Measurements from ENCODE around the gene SLAIN1. TPM values are rescaled to one million over a fixed set of nuclear protein-coding genes. Genes with fewer than 3 reads are reported as not detected.
A peak's percentile ranks its signal among the peaks of the same experiment; 100 is the strongest.

SLAIN1 gene
- total and polyA plus RNA-seq, 7 donors: 0.69 to 19.3 (median 6.5) TPM

DNA sequence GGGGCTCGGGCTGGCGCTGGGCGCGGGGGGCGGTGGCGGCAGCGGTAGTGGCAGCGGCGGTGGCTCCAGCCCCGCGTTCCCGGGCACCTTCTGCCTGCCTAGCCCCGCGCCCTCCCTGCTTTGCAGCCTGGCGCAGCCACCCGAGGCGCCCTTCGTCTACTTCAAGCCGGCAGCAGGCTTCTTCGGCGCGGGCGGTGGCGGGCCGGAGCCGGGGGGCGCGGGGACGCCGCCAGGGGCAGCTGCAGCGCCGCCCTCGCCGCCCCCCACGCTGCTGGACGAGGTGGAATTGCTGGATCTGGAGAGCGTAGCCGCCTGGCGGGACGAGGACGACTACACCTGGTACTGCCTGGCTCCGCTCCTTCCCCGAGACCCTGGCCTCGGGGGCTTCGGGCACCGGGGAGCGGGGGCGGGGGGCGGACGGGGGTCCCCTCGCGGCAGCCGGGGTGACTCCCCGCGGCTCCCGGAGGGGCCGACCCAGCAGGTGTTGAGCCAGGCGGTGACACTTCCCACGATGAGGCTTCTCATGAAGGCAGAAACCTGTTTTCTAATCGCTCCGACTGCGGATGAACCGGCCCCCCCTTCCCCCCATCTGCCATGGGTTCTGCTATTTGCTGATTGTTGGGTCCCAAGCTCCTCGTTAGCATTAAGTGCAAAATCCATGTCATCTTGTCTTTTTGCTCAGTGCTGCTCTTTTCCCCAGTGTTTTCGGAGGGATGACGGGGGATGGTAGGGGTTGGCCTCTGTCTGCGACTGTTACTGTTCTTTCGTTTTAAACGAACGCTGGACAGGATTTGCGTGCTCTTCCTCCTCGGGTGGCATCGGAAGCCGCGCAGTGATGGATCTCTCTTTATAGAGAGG lies 943 bp downstream of the SLAIN1 start:
- H3K36me3 ChIP-seq: no peaks in the 10 kb centered on the region
- WGBS, 2 donors: 1% methylated on average over 75 of the region's 75 CpGs
- peak; percentile 62 for DNase-seq
- peak in 2 of 4 donors; percentile 14 to 41 for TF ChIP-seq POLR2AphosphoS5 (IDR thresholded peaks at IDR 0.05)
- no peak for TF ChIP-seq POLR2A (IDR thresholded peaks at IDR 0.05)
- H3K27me3 ChIP-seq: no peaks in the 10 kb centered on the region
- no peaks in the 10 kb centered on the region for H3K9me3 ChIP-seq
- H3K4me1 ChIP-seq: peaks cover 0 to 20% (median 12%) of the 10 kb centered on the region in 4 donors
- peak overlapping the region in 3 of 4 donors; percentile 19 to 74 (median 74) for H3K27ac ChIP-seq
- H3K4me3 ChIP-seq: peak overlapping the region; percentile 56 to 94 (median 82)
- intact Hi-C loops (cut with DNase I): loop anchor here (5.0 to 10.0 kb wide), 2 partner anchors 54 to 1054 kb away; no protein-coding TSS in a partner anchor

DNA sequence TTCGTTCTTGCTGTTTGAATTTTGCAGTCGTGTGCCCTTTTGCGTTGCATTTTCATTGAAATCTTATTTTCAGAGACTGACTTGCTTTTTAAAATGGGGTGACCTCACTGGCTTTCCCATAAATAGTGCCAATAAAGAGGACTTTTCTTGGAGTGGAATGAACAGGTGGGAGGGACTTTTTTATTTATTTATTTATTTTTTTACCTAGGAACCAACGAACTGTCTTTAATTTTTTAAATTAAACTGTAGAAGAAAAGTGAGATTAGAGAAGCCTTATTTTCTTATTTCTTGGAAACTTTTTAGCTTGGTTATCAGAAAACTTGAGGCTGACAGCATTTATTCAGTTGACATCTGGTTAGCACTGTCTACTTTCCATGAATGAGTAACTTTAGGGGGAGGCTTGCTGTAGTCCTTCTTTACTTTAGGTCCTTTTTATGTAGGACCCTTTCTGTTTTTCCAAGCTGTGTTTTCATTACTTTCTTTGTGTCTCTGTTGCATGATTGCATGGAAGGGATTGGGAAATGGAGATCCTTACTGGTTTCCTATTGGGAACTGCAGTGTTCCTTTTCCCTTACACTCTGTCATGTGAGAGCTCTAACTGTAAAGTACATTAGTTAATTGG lies 1.7 kb downstream of the SLAIN1 start:
- no peaks in the 10 kb centered on the region for H3K9me3 ChIP-seq
- H3K4me3 ChIP-seq: peak overlapping the region; percentile 56 to 94 (median 82)
- H3K27me3 ChIP-seq: no peaks in the 10 kb centered on the region
- no peaks in the 10 kb centered on the region for H3K36me3 ChIP-seq
- peak overlapping the region in 1 of 4 donors; percentile 74 for H3K27ac ChIP-seq
- 1 to 2% methylated on average over 4 of the region's 4 CpGs for WGBS, 2 donors
- peaks cover 0 to 20% (median 12%) of the 10 kb centered on the region in 4 donors for H3K4me1 ChIP-seq
- intact Hi-C loops (cut with DNase I): loop anchor here (5.0 to 10.0 kb wide), 2 partner anchors 53 to 1054 kb away; no protein-coding TSS in a partner anchor
- TF ChIP-seq, protein P1, sequence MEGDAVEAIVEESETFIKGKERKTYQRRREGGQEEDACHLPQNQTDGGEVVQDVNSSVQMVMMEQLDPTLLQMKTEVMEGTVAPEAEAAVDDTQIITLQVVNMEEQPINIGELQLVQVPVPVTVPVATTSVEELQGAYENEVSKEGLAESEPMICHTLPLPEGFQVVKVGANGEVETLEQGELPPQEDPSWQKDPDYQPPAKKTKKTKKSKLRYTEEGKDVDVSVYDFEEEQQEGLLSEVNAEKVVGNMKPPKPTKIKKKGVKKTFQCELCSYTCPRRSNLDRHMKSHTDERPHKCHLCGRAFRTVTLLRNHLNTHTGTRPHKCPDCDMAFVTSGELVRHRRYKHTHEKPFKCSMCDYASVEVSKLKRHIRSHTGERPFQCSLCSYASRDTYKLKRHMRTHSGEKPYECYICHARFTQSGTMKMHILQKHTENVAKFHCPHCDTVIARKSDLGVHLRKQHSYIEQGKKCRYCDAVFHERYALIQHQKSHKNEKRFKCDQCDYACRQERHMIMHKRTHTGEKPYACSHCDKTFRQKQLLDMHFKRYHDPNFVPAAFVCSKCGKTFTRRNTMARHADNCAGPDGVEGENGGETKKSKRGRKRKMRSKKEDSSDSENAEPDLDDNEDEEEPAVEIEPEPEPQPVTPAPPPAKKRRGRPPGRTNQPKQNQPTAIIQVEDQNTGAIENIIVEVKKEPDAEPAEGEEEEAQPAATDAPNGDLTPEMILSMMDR (IDR thresholded peaks at IDR 0.05): no peak
- no peak for TF ChIP-seq POLR2A (IDR thresholded peaks at IDR 0.05)
- TF ChIP-seq EP300 (IDR thresholded peaks at IDR 0.05): no peak
- TF ChIP-seq POLR2AphosphoS5 (IDR thresholded peaks at IDR 0.05): no peak
- DNase-seq: no peak

DNA sequence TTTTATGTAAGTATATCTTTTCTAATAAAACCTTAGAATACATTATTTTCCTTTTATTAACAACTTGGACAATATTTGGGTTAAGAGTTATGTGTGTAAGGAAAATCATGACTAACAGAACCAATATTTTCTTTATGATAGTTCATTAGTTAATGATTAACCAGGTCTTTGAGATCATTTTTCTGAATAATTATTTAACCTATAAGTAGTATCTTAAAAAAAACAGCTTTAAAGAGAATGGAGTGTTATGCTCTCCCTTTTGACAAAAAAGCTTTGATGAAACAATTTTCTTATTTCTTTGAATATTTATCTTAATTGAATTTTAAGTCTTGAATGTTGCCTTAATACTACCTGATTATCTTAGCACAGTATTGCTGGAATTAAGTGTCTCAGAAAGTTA lies 3.8 kb downstream of the SLAIN1 start:
- peaks cover 0 to 20% (median 10%) of the 10 kb centered on the region in 4 donors for H3K4me1 ChIP-seq
- H3K36me3 ChIP-seq: no peaks in the 10 kb centered on the region
- no peaks in the 10 kb centered on the region for H3K27me3 ChIP-seq
- no peak overlapping the region for H3K27ac ChIP-seq
- no peaks in the 10 kb centered on the region for H3K9me3 ChIP-seq
- H3K4me3 ChIP-seq: no peak overlapping the region
- intact Hi-C loops (cut with DNase I): no loop called here
- TF ChIP-seq, protein P1 (IDR thresholded peaks at IDR 0.05): no peak
- TF ChIP-seq POLR2AphosphoS5 (IDR thresholded peaks at IDR 0.05) (no peak), POLR2A (IDR thresholded peaks at IDR 0.05) (no peak), EP300 (IDR thresholded peaks at IDR 0.05) (no peak)
- no peak for DNase-seq

DNA sequence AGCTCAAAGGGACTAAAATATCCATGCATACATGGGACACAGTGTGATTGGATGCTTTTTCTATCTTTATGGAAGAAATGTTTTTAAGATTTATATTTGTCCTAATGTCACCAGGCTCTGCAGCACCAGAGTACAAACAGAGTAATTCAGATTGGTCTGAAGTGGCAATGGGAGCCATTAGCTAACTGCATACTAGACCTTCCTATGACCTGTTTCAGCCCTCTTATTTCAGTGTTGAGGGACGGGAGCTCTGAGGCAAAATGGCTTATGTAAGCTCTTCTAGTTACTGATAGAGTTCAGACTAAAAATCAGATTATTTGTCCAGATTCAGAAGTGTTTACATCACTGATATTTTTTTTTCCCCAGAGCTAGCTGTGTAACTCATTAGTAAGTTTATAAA lies 4.9 kb downstream of the SLAIN1 start:
- WGBS, 2 donors: 86 to 88% methylated on average over 1 of the region's 1 CpG
- H3K4me3 ChIP-seq: no peak overlapping the region
- no peak for DNase-seq
- no peaks in the 10 kb centered on the region for H3K27me3 ChIP-seq
- intact Hi-C loops (cut with DNase I): no loop called here
- H3K4me1 ChIP-seq: peaks cover 0 to 11% (median 7%) of the 10 kb centered on the region in 4 donors
- no peaks in the 10 kb centered on the region for H3K36me3 ChIP-seq
- TF ChIP-seq EP300 (IDR thresholded peaks at IDR 0.05): no peak
- no peaks in the 10 kb centered on the region for H3K9me3 ChIP-seq
- no peak overlapping the region for H3K27ac ChIP-seq

DNA sequence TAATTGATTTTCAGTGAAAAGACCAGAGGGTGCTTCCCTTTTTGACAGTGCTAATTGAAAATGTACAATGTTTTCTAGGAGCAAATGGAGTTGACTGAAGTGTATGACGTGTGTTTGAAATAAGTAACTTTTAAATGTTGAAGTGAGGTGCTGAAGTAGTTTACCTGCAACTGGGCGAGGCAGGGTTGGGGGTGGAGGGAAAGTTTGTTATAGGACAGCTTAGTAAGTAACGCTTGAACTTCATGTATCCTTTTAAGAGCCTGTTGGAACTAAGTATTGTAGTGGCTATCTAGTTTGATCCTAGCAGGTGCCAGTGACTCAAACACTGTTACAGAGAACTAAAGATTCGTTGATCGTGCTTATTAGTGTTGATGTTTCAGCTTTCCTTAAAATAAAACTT lies 5.9 kb downstream of the SLAIN1 start:
- Histone ChIP-seq H3K4me3 (no peak overlapping the region), H3K27me3 (no peaks in the 10 kb centered on the region), H3K36me3 (no peaks in the 10 kb centered on the region), H3K9me3 (no peaks in the 10 kb centered on the region), H3K27ac (no peak overlapping the region), H3K4me1 (peaks cover 0 to 10% (median 5%) of the 10 kb centered on the region in 4 donors)
- intact Hi-C loops (cut with DNase I): no loop called here
- no peak for TF ChIP-seq EP300 (IDR thresholded peaks at IDR 0.05)
- TF ChIP-seq, protein P1 (IDR thresholded peaks at IDR 0.05): no peak
- no peak for TF ChIP-seq POLR2AphosphoS5 (IDR thresholded peaks at IDR 0.05)
- TF ChIP-seq POLR2A (IDR thresholded peaks at IDR 0.05): no peak
- DNase-seq: no peak
- WGBS, 2 donors: 86 to 89% methylated on average over 5 of the region's 5 CpGs

Measured in sigmoid colon (tissue), 7 donors.